Choroid plexus epithelial cell (primary cell): ENCODE data around the gene PPARG.
A peak's percentile ranks its signal among the peaks of the same experiment; 100 is the strongest.
"Not testable (repeated sequence)": the region's sequence is repeated elsewhere in the genome, so short reads cannot be mapped to it uniquely, and the experiment has no call there.

ENCODE experiments used
- DNase-seq: peaks from one replicate; pipeline ENCODE4 v3.0.0-alpha.2; 2010; ENCODE audit warnings: low read depth
- H3K4me3 ChIP-seq: 2 replicates; pipeline ENCODE4 v1.5.1; 2011; ENCODE audit warnings: low read depth, mild to moderate bottlenecking, control low read depth, low read length, moderate library complexity
- CTCF ChIP-seq: conservative IDR thresholded peaks from 2 replicates; pipeline ENCODE4 v1.5.1; 2011; ENCODE audit warnings: low read depth, mild to moderate bottlenecking, control low read depth, inconsistent platforms, low read length, moderate library complexity

PPARG gene

GRCh38 chr3:12384451-12385233 lies 95.8 kb downstream of the PPARG start:
- peak; percentile 49 for DNase-seq
- TF ChIP-seq CTCF, result no peak

GRCh38 chr3:12386514-12387291 lies 97.8 kb downstream of the PPARG start:
- not testable (repeated sequence) for DNase-seq, H3K4me3 ChIP-seq

More at GRCh38 chr3:12384451-12385233, 95.8 kb downstream of the PPARG start:
- H3K4me3 ChIP-seq, result no peak overlapping the region

- no peak for TF ChIP-seq CTCF
- DNase-seq, result no peak
- H3K4me3 ChIP-seq, result no peak overlapping the region
These were observed 99.3 kb downstream of the PPARG start for GRCh38 chr3:12388185-12388584.

- TF ChIP-seq CTCF, result no peak
- no peak for DNase-seq
- H3K4me3 ChIP-seq, result no peak overlapping the region
These were observed 103.4 kb downstream of the PPARG start for GRCh38 chr3:12392101-12392878.

GRCh38 chr3:12393894-12394293 lies 105.0 kb downstream of the PPARG start:
- TF ChIP-seq CTCF, result no peak
- peak; percentile 94 for DNase-seq
- H3K4me3 ChIP-seq, result no peak overlapping the region

GRCh38 chr3:12394569-12395271 lies 105.8 kb downstream of the PPARG start:
- TF ChIP-seq CTCF, result no peak
- DNase-seq, result no peak
- H3K4me3 ChIP-seq, result no peak overlapping the region
